Hepatocyte (in vitro differentiated cells): Measurements from ENCODE around the gene CNDP1. TPM values are rescaled to one million over a fixed set of nuclear protein-coding genes. Genes with fewer than 3 reads are reported as not detected.

Experiments used
- DNase-seq: peaks from one replicate; pipeline ENCODE4 v3.0.0-alpha.2; 2016; ENCODE audit warnings: low spot score
- H2AFZ ChIP-seq: fragments of 200-600 bp; sonication (generic); 2 replicates; pipeline ENCODE4 v1.6.0; 2016; ENCODE audit warnings: antibody characterized with exemption, mild to moderate bottlenecking
- H3K27ac ChIP-seq: fragments of 200-600 bp; sonication (generic); 2 replicates; pipeline ENCODE4 v1.5.1; 2016; ENCODE audit warnings: mild to moderate bottlenecking
- H3K27me3 ChIP-seq: fragments of 200-600 bp; sonication (generic); 2 replicates; pipeline ENCODE4 v1.6.1; 2016
- H3K36me3 ChIP-seq: fragments of 200-600 bp; sonication (generic); replicated peaks from 2 replicates; pipeline ENCODE4 v1.5.1; 2016; ENCODE audit warnings: low read depth; ENCODE audit not compliant: insufficient read depth
- H3K4me1 ChIP-seq: fragments of 200-600 bp; sonication (generic); 2 replicates; pipeline ENCODE4 v1.5.1; 2016; ENCODE audit warnings: mild to moderate bottlenecking, moderate library complexity; ENCODE audit not compliant: insufficient read depth
- H3K4me2 ChIP-seq: fragments of 200-600 bp; sonication (generic); 2 replicates; pipeline ENCODE4 v1.6.0; 2016
- H3K4me3 ChIP-seq: fragments of 200-600 bp; sonication (generic); 2 replicates; pipeline ENCODE4 v1.5.1; 2016; ENCODE audit warnings: mild to moderate bottlenecking
- H3K79me2 ChIP-seq: fragments of 200-600 bp; sonication (generic); 2 replicates; pipeline ENCODE4 v1.6.0; 2017; ENCODE audit warnings: mild to moderate bottlenecking
- H3K9me2 ChIP-seq: fragments of 200-600 bp; sonication (generic); replicated peaks from 2 replicates; pipeline ENCODE4 v1.6.0; 2017; ENCODE audit warnings: mild to moderate bottlenecking; ENCODE audit not compliant: insufficient read depth
- H3K9me3 ChIP-seq: fragments of 200-600 bp; sonication (generic); 2 replicates; pipeline ENCODE4 v1.5.1; 2016; ENCODE audit warnings: low read depth, mild to moderate bottlenecking
- H4K20me1 ChIP-seq: fragments of 200-600 bp; sonication (generic); 2 replicates; pipeline ENCODE4 v1.6.0; 2016; ENCODE audit warnings: mild to moderate bottlenecking; ENCODE audit not compliant: insufficient read depth, poor library complexity, severe bottlenecking
- CTCF ChIP-seq: fragments of 200-600 bp; sonication (generic); IDR thresholded peaks from 2 replicates; pipeline ENCODE4 v1.5.1; 2016; ENCODE audit warnings: antibody characterized with exemption, mild to moderate bottlenecking; ENCODE audit not compliant: poor library complexity
- EZH2 ChIP-seq: fragments of 200-600 bp; sonication (generic); IDR thresholded peaks from 2 replicates; pipeline ENCODE4 v1.6.1; 2016; ENCODE audit warnings: antibody characterized with exemption, mild to moderate bottlenecking, borderline replicate concordance
- EZH2phosphoT487 ChIP-seq: fragments of 200-600 bp; sonication (generic); IDR thresholded peaks from one replicate; pipeline ENCODE4 v1.6.1; 2018; ENCODE audit warnings: antibody characterized with exemption, mild to moderate bottlenecking, low read depth, moderate library complexity; ENCODE audit not compliant: unreplicated experiment, severe bottlenecking
- WGBS: methylation state at CpG from one replicate; pipeline ENCODE4 v1.1.6; 2016; ENCODE audit warnings: low lambda C conversion rate; ENCODE audit errors: missing lambda C conversion rate; 5-methylcytosine and 5-hydroxymethylcytosine counted together
- polyA plus RNA-seq: library from polyadenylated mRNA; unstranded; fragments of >200 nt; fragmentation: Nextera tagmentation; extraction: Ambion mirVana; gene quantifications from 2 replicates; pipeline ENCODE4 v1.2.1, GENCODE V29; 2016
- total RNA-seq: library from RNA; depleted of rRNA; stranded (reverse); fragments of >200 nt; gene quantifications from 2 replicates; pipeline ENCODE4 v1.2.3, GENCODE V29; 2014

The CNDP1 gene
- total and polyA plus RNA-seq, 2 experiments from 2014 or later, result 0.74 TPM; not detected in 1

GRCh38 chr18:74604361-74604760 is 70.1 kb downstream of the CNDP1 start:
- H3K4me3 ChIP-seq, result no peak overlapping the region
- H3K27ac ChIP-seq, result no peak overlapping the region
- H3K27me3 ChIP-seq, result no peaks in the 10 kb centered on the region
- H2AFZ ChIP-seq, result no peak overlapping the region
- H3K79me2 ChIP-seq, result peaks cover 90% of the 10 kb centered on the region
- no peak overlapping the region for H3K4me2 ChIP-seq
- H3K9me3 ChIP-seq, result no peaks in the 10 kb centered on the region
- H4K20me1 ChIP-seq, result no peaks in the 10 kb centered on the region
- H3K4me1 ChIP-seq, result peaks cover 5% of the 10 kb centered on the region
- DNase-seq, result no peak
- H3K36me3 ChIP-seq, result no peaks in the 10 kb centered on the region
- H3K9me2 ChIP-seq, result no peaks in the 10 kb centered on the region
- TF ChIP-seq EZH2 (no peak), CTCF (no peak), EZH2phosphoT487 (no peak)

GRCh38 chr18:74604774-74605173 is 70.5 kb downstream of the CNDP1 start:
- Histone ChIP-seq H3K4me2 (no peak overlapping the region), H4K20me1 (no peaks in the 10 kb centered on the region), H3K36me3 (no peaks in the 10 kb centered on the region), H3K9me3 (no peaks in the 10 kb centered on the region), H3K79me2 (peaks cover 90% of the 10 kb centered on the region), H2AFZ (no peak overlapping the region), H3K27me3 (no peaks in the 10 kb centered on the region), H3K27ac (no peak overlapping the region), H3K4me1 (peaks cover 4% of the 10 kb centered on the region), H3K9me2 (no peaks in the 10 kb centered on the region), H3K4me3 (no peak overlapping the region)
- 62% methylated on average over 4 of the region's 4 CpGs for WGBS
- TF ChIP-seq EZH2phosphoT487 (no peak), CTCF (no peak)
- no peak for DNase-seq

GRCh38 chr18:74608681-74609080 is 74.4 kb downstream of the CNDP1 start:
- H3K79me2 ChIP-seq, result peaks cover 78% of the 10 kb centered on the region

More at GRCh38 chr18:74608681-74609080, 74.4 kb downstream of the CNDP1 start:
- Histone ChIP-seq H3K36me3 (no peaks in the 10 kb centered on the region), H3K27me3 (no peaks in the 10 kb centered on the region), H3K4me1 (peaks cover 4% of the 10 kb centered on the region), H2AFZ (no peak overlapping the region), H3K27ac (no peak overlapping the region), H3K9me2 (no peaks in the 10 kb centered on the region), H3K4me2 (no peak overlapping the region), H3K4me3 (no peak overlapping the region), H4K20me1 (no peaks in the 10 kb centered on the region), H3K9me3 (no peaks in the 10 kb centered on the region)
- WGBS, result 87% methylated on average over 2 of the region's 2 CpGs
- no peak for DNase-seq
- TF ChIP-seq EZH2phosphoT487, result no peak
- TF ChIP-seq CTCF, result no peak
- TF ChIP-seq EZH2, result no peak
